Stimulated activated CD4-positive, alpha-beta T cell treated with anti-CD3 and anti-CD28 coated beads, Interleukin-4, amount 100 ng/mL, for 4 hours (primary cell): Measurements from ENCODE around the gene TDO2.
"Not testable (repeated sequence)": the region's sequence is repeated elsewhere in the genome, so short reads cannot be mapped to it uniquely, and the experiment has no call there.

ENCODE experiments used
- DNase-seq, 2 experiments: peaks; one replicate each; pipeline ENCODE4 v3.0.0-alpha.2; 2020

The TDO2 gene

DNA sequence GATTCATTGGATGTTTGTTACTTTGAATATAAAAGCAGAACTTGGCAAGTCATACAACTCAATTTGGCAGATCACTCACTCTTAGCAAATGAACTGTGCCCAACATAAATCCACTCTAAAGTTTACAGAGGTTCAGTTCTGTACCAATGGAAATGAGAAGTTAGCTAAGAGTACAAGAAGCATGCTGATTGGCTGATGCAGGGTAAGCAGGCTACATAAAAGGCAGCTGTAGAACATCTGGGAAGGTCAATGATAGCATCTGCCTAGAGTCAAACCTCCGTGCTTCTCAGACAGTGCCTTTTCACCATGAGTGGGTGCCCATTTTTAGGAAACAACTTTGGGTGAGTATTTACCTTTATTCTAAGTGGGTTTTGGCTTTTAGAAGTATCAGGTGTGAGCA is at the start of gene TDO2:
TDO2 (plus strand) TSS at position 244 of the 400 bp plus-strand sequence; CDS start at position 307, 63 bp downstream.
- no peak for DNase-seq

DNA sequence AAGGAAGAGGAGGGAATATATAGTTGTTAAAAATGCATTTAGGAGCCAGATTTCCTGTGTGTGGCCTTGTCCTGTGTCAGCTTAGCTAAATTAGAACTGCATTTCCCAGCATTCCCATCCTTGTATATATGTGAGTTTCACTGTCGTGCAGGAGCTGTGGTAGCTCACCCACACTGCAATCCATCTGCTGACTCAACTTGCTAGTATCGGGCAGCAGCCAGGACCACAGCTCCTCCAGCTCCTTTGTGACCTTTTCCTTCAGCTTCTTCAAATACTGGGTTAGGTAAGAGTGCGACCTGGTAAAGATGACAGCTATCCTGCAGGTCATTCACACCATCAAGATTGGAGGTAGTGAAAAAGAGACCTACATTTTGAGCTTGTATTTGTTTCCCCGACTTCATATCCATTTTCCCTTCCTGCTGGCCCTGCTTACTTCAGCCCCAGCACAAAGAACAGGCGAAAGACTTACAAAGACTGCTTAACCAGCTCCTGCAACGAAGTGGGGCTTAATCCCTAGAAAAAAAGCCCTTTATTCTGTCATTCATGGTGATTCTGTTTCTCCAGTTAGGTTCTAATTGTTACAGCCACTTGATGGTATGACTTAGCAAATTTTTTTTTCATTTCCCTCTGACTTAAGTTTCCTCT is 48.8 kb upstream of the TDO2 start:
- no peak for DNase-seq

DNA sequence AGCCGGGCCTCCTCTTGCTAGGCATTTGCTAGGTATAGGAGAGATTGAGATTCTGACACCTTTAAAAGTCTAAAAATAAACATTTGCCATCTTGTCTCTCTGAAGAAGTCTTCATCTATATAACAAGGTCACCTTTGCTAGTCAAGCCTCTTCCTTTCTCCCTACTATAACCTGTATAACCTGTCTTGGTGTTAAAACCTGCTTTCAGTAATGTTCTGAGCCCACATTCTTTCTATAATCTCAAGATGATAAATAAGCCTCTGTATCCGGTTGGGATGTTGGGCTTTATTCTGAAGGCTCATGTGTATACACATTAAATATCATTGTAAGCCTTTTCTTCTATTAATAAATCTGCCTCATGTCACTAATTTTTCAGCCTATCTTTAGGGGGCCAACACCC is 47.6 kb upstream of the TDO2 start:
- DNase-seq, result no peak

DNA sequence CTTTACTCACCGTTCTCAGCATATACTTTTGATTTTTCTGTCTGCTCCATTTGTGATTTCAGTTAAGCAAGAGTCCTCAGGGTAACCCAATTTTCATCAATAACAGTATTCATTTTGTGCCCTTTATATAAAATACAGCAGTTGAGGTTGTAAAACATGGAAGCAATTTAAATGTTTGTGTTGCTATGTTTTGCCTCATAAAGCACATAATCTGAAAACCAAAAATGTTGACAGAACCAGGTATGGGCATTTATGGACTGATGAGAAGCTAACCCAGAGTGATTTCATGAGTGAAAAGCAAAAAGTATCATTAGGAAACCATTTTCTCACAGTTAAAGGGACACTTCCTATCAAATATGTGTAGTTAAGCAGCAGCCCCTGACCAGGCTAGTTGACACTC is 37.3 kb upstream of the TDO2 start, which contains the start of gene ASIC5:
ASIC5 (minus strand) TSS at position 101 of the 400 bp plus-strand sequence; CDS start at position 50, 51 bp downstream.
- no peak for DNase-seq

DNA sequence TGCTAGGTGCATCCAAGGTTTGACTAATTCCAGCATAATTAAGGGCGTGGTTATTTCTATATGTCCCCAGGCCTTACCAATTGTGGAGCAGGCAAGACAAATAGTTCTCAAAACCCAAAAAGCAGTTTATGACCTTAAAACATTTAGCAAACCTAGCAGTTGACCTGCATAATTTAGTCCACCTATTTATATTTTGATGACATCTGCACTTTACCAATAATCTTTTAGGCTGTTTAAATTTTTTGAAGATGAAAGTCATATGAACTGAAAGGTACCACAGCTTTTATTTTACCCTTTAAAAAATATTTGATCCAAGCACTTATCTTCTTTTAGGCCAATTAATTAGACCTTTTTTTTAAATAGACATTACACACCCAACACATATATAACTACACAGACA is 27.6 kb upstream of the TDO2 start:
- no peak for DNase-seq

DNA sequence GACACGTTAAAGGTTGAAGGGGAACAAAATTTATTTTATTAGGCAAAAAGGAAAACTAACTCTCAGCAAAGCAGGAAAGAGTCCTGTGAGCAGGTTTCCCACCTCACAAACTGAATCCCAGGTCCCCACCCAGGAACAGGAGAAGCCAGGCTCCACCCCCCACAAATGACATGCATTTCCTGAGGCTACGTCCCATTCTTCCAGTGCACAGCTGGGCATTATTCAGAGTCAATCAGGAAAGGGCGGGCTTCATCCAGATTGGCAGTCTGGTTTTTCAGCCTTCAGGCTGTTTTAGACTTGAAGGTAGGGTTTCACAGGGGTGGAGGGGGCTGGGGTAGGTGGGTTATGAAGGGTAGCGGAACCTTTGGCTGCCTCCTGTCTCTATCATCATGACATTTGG is 25.5 kb upstream of the TDO2 start:
- no peak for DNase-seq

DNA sequence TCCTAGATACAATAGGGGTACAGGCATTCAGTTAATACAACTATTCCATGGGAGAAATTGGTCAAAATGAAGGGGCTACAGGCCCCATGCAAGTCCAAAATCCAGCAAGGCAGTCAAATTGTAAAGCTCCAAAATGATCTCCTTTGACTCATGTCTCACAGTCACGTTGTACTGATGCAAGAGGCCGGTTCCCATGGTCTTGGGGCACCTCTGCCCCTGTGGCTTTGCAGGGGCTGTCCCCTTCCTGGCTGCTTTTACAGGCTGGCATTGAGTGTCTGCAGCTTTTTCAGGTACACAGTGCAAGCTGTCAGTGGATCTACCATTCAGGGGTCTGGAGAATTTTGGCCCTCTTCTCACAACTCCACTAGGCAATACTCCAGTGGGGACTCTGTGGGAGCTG is 24.9 kb upstream of the TDO2 start:
- DNase-seq, result no peak

DNA sequence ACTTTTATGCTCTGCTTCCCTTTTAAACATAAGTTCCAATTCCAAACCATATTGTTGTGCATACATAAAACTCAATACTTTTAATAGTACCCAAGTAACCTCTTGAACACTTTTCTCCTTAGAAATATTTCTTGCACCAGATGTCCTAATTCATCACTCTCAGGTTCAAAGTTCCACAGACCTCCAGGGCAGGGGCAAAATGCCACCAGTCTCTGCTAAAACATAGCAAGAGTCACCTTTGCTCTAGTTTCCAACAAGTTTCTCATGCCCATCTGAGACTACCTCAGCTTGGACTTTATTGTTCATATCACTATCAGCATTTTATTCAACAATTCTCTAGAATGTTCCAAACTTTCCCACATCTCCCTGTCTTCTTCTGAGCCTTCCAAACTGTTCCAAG is 23.7 kb upstream of the TDO2 start:
- DNase-seq, result no peak

DNA sequence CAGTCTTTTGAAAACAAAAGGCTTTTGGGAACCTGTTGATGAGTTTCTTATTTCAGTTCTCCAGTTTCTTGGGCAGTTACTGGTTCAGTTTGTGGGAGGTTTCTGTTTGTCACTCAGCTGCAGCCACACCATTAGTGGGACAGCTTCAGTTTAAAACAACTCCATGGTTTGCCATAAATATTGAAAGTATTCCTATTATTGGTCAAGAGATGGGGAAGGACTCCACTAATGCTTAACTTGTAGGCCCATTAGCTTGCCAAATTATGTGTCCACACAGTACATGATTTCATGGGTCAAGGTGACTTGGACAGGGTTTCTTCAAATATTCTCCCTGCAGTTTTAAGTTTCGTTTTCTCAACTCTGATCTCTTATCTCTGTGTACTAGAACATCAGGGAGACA is 21.9 kb upstream of the TDO2 start:
- no peak for DNase-seq

DNA sequence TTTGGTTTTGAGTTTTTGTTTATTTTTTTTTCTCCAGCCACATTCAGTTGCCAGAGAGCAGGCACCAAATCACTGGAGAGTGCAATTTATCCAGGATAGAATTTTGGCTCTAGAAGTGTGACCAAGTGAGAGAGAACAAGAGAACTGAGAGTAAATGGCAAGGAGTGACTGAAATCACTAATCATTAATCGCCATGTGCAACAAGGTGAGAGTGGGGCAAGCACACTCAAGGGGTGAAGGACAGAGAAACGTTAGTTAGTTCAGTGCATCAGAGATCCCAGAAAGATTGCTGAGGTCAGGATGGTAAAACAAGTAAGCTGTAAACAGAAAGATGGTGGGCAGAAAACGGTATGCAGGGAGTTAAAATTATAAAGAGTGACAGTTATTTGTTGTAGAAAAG is 19.6 kb upstream of the TDO2 start:
- DNase-seq, result no peak

DNA sequence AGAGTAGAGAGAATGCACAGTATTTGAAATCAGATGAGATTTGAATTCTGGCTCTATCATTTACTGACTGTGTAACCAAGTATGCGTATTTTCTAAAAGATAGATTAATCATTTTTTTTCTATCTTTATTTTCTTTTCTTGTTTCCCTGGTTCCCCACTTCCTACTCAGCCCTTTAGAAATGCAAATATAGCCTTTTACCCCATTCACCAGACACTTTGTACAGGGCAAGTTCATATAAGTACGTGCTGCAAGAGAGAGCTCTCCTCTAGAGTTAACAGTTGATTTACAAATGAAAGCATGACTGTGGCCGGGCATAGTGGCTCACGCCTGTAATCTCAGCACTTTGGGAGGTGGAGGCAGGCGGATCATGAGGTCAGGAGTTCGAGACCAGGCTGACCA is 17.8 kb upstream of the TDO2 start:
- no peak for DNase-seq

DNA sequence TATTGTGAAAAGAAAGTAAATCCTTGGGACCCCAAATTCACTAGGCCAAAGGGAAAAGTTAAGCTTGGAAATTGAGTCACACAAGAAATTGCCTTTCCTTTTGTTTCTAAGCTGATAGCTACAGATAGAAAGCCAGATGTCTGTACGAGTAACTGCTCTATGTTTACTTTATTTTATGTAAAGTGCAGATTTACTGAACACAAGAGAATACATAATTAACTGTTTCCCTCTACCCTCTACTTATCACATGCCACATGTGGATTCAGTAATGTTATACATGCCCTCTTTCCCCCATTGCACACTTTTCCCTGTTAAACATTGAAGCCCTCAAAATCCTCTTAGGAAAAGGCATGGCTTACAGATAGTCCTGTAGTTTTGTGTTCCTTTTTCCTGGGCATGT is 16.5 kb upstream of the TDO2 start:
- no peak for DNase-seq

DNA sequence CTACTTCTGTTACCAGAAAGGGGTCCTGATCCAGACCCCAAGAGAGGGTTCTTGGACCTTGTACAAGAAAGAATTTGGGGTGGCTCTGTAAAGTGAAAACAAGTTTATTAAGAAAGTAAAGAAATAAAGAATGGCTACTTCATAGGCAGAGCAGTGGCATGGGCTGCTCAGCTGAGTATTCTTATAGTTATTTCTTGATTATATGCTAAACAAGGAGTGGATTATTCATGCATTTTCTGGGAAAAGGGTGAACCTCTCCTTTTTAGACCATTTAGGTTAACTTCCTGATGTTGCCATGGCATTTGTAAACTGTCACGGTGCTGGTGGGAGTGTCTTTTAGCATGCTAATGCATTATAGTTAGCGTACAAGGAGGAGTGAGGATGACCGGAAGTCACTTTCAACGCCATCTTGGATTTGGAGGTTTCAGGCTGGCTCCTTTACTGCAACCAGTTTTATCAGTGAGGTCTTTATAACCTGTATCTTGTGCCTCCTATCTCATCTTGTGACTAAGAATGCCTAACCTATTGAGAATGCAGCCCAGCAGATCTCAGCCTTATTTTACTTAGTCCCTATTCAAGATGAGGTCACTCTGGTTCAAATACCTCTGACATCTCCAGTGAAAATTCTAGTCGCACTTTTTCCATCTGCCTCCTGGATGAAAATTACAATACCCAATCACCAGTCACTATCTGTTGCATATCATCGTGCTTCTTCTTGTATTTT is 15.5 kb upstream of the TDO2 start:
- no peak for DNase-seq

DNA sequence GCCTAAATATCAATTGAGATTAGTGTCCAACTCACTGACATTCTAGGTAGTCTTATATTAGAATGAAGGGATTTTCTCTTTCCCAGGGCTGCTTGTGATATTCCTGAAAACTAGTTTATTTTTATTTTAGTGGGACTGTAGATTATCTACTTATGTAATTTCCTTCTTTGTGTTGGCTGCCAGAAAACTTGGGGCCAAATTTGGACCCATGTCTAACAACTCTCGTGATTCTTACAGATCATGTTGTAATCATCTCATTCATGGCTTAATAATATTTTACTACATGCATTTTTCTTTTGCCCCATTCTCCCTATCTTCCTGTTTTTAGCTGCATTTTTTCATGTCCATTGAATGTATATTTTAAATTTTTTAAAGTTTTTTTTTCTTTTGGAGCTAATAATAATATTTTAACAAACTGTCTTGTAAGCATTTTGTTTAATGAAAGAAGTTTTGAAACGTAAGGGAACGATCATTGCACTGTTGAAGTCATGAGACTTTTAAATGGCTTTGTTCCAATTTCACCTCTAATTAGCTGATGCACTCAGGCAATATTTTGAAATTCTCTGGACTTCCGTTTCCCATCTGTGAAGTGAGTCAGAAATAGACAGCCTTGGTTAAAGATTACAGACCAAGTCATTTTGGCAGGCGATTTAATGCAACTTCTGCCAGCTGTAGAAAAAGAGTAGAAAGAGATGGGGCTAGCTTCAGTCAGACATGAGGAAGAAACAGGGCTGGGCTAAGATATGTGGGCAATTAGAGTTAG is 14.3 kb upstream of the TDO2 start:
- no peak for DNase-seq

DNA sequence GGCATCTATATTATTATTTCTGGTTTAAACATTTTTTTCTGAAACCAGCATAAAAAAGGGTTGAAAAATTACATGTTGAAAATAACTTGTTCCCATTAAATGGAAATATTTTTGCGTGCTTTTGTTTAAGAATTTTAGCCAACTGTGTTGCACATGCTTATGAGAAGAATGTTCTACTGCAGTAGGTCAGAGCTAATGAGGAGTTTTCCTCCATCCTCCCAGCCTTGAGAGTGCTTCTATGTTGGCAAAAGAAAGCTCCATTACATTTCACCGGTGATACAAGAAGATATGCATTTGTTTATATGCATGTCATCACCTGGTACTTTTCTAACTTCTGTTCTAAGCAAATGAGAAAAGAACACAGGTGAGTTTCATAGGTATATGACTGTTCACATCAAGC is 13.6 kb upstream of the TDO2 start:
- DNase-seq, result no peak

DNA sequence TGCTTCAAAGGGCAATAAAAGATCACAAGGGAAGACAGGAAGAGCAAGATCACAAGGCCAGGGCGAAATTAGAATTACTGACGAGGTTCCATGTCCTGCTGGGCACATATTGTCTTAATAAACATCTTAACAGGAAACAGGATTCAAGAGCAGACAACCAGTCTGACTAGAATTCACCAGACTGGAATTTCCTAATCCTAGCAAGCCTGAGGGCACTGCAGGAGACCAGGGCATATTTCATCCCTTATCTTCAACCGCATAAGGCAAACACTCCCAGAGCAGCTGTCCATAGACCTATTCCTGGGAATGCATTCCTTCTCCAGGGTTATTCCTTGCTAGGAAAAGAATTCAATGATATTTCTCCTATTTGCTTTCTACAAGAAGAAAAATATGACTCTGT is 12.4 kb upstream of the TDO2 start:
- DNase-seq, result no peak

DNA sequence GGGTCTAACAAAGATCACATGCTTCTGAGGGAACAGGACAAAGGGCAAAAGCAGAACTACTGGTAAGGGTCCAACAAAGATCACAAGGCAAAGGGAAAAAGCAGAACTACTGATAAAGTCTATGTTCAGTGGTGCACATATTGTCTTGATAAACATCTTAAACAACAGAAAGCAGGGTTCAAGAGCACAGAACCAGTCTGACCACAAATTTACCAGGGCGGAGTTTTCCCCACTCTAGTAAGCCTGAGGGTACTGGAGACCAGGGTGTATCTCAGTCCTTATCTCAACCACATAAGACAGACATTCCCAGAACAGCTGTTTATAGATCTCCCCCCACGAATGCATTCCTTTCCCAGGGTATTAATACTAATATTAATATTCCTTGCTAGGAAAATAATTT is 5.1 kb upstream of the TDO2 start:
- DNase-seq, result not testable (repeated sequence)

DNA sequence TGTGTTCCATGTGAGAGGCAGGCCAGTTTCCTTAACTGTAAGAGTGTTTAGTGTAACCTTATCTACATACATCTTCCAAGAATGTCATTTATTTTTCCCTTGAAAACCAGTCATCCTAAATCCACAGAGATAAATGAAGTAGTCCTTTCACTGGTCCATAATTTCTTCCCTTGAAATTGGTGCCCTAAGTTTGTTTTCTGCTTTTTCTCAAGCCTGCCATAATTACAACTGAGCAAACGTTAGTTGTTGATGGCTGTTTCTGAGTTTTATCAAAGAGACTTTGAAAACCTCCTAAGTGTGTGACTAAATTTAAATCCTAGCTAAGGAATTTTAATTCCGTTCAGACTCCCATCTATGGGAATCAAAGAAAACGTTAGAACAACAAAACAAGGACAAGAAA is 3.6 kb upstream of the TDO2 start:
- DNase-seq, result no peak

DNA sequence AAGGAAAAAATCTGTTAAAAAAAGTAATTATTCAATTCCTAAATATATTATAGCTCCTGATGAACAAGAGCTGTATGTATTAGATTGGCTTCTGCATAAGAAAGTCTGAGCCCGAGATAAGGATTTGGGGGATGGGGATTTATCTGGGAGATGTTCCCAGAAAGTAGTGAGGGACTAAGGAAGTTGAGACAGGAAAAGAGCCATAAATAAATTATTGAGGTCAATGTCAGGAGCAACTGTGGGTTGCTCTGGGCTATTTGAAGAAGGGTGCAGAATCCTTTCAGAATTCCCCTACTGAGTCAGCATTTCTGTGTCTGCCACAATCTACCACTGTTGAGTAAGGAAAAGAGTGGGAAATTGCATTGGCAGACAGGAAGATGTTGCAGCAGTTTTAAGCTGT is 3.1 kb upstream of the TDO2 start:
- DNase-seq, result no peak

DNA sequence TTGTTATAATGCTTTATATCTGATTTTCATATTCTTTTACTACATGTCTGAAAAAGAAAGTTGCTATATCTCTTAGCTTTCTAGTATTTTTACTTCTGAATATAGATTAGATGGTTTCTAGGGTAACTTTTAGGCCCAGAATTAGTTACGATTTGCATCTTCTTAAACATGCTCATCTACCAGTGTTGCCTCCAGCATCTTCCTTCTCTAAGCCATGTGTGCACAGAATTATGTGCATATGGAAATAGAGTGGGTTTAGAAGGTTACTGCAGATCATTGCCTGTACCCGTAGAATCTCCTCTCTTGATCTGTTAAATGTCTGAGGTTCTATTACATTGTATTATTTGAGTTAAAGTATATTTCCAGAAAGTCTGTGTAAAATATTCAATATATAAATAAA is 2.5 kb upstream of the TDO2 start:
- no peak for DNase-seq

DNA sequence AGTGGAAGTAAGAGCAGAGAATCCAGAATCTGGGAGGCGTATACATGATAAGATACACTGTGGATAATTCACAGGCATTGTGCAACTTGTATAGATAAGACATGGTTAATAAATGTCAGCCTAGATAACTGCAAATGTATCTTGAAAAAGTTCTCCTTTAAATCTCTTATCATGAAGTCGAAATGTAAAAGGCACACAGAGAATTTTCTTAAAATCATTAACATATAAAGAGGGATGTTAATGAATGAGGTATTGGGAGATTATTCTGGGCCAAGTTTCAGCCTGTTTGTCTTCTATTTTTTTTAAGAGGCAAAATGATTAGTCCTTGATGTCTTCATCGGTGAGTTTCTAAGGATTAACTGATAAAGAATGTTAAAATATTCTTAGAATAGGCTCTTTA is 835 bp downstream of the TDO2 start:
- DNase-seq, result no peak

DNA sequence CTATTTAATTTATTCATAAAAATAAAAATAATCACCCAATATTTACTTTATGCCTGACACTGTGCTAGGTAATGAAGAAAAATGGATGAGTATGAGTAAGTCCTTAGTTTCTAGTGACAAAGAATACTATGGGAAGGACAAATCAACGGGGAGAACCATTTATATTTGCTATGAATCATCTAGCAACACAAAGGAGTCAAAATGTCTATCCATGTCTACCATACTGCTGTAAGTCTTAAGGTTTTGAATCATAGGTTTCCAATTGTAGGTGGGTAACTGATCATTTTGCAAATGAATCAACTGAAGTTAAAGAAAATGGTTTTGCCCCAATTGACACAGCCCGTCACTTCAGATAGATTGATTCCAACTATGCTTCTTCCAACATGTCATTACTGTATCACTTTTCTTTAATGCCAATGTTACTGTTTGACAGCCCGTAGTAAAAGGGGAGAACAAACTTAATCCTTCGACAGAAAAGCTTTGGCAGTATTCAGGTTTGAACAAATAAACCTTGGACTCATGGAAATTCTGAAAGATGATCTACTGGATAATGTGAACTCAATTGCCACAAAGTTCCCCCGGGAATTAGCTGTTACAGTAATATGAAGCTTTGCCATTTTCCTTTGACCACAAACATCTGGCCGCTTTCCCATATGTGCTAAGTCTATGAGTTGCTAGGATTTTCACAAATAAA is 3.2 kb downstream of the TDO2 start:
- no peak for DNase-seq

DNA sequence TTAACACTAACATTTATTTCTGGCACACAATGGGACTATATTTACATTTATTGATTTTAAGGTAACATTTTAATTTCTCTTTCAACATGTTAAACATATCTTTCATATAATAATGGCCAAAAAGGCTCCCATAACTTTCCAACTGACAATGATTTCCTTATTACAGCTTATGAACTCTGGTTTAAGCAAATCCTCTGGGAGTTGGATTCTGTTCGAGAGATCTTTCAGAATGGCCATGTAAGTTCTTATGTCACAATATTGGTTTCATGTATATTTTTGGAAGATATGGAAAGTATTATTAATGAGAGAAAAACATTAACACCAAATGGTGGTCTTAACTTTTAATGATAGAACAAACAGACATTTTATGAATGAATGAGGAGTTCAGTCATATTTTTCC is 4.1 kb downstream of the TDO2 start:
- DNase-seq, result no peak
